NOMO-1 treated with dmso at 0.1 percent for 144 hours (cell line): ENCODE data around the gene TSPAN33.
"Not testable (repeated sequence)": the region's sequence is repeated elsewhere in the genome, so short reads cannot be mapped to it uniquely, and the experiment has no call there.

Experiments used
- DNase-seq: peaks from one replicate; lab custom pipeline; 2025; ENCODE audit not compliant: unreplicated experiment; lab: John Stamatoyannopoulos, UW

The TSPAN33 gene

DNA sequence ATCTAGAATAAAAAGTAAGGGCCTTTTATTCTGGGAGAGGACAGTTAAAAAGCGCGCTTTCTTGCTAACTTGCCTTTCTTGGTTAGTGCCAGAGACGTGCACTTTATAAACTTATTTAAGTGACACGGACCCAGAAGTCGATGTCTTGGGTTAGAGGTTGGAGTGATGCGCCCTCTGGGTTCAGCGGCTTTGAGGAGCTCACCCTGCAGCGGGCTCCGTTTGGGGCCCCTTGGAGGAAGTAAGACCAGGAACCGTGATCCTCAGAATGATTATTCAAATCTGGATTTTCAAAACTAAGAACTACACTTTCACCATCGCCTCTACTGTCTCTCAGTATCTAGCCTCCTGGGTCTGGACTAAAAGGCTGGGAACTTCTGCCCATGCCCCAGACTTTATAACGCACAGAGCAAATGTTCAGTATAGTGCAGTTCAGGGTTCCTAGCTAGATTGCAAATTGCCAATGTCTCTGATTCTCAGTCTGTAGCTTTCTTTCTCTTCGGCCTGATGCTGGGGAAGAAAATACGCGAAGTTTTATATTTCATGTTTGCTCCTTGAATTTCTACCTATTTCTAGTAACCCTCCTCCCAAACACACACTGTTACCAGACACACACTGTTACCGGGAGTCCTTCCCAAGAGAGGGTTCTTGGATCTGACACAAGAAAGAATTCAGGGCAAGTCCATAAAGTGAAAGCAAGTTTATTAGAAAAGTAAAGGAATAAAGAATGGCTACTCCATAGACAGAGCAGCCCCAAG, 25.4 kb downstream of the TSPAN33 start:
- DNase-seq, result peak; percentile 41

DNA sequence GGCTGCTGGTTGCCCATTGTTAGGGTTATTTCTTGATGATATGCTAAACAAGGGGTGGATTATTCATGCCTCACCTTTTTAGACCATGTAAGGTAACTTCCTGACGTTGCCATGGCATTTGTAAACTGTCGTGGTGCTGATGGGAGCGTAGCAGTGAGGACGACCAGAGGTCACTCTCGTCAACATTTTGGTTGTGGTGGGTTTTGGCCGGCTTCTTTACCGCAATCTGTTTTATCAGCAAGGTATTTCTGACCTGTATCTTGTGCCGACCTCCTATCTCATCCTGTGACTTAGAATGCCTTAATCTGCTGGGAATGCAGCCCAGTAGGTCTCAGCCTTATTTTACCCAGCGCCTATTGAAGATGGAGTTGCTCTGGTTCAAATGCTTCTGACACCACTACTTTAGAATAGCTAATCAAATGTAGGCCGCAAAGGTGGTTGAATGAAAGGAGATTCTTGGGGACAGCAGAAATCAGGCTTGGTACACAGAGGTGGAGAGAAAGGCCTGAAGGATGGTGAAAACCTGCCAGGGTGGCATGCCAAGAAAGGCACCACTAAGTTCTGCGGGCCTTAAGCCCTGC, 26.0 kb downstream of the TSPAN33 start:
- no peak for DNase-seq

DNA sequence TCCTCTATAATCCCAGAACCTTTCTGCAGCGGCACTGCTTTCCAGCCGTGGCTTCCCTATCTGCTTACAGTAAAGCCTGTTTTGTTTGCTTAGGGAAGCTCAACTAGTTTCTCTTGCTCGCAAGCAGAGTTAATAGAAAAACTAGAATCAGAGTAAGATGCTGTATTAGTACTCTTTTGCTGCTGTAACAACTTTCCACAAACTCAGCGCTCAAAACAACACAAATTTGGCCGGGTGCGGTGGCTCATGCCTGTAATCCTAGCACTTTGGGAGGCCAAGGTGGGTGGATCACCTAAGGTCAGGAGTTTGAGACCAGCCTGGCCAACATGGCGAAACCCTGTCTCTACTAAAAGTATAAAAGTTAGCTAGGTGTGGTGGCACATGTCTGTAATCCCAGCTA, 29.4 kb downstream of the TSPAN33 start:
- not testable (repeated sequence) for DNase-seq

DNA sequence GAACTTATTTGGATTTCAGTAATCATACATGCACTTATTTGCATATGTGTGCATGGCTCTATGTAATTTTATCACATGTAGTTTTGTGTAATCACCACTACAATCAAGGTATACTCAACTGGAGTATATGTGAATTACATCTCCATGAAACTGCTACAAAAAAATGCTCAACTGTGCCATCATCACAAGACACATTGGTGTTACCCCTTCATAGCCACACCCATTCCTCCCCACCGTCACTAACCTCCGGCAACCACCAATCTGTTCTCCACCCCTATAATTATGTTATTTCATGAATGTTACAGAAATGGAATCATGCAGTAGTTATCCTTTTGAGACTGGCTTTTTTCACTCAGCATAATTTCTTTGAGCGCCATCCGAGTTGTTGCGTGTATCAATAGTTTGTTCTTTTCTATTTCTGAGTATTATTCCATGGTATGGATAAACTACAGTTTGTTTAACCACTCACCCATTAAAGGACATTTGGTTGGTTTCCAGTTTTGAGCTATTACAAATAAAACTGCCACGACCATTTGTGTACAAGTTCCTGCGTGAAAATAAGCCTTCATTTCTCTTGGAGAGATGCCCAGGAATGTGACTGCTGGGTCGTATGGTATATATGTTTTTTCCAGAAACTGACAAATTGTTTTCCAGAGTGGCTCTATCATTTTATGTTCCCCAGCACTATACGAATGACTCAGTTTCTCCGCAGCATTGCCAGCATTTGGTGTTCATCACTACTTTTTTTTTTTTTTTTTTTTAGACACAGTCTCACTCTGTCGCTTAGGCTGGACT, 32.6 kb downstream of the TSPAN33 start:
- DNase-seq, result no peak

DNA sequence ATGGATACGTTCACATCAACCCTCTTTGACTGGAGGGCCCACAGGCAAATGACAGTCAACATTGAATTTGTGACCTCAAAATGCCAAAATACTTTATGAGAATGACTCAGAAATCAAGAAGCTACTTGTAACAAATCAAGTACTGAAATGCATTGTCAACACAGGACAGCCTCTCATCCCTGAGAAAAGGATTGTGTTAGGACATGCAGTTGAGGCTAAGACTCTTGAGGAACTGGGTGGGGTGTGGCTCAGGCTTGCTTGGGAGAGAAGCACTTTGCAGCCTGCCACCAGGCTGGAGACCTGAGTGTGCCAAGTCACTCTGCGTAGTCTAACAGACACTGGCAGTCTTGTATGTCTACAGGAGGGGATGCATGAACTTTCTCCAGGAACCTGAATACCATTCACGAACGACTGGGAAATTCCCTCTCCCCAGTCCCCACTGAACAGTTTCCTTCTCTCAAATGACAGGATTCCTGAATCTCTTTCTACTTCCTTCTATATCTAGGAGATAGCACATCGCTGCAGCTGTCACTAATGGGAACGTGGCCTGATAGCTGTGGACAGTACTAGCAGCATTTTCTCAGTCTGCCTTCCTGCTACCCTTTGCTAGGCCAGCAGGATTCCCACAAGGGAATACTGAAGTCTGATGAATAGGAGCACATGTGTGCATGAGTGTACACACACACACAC, 40.6 kb downstream of the TSPAN33 start:
- no peak for DNase-seq

DNA sequence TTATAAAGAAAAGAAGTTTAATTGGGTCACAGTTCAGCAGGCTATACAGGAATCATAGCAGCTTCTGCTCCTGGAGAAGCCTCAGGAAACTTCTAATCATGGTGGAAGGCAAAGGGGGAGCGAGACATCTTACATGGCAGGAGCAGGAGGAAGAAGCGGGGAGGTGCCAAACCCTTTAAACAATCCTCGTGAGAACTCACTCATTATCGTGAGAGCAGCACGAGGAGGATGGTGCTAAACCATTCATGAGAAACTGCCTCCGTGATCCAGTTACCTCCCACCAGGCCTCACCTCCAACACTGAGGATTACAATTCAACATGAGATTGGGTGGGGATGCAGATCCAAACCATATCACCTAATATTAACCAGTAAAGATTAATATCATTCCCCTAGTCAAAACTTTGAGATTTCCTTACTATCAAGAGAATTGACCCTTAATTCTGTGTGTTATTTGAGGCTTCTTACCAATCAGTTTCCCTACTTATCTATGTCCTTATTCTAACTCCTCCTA, 42.3 kb downstream of the TSPAN33 start:
- no peak for DNase-seq

DNA sequence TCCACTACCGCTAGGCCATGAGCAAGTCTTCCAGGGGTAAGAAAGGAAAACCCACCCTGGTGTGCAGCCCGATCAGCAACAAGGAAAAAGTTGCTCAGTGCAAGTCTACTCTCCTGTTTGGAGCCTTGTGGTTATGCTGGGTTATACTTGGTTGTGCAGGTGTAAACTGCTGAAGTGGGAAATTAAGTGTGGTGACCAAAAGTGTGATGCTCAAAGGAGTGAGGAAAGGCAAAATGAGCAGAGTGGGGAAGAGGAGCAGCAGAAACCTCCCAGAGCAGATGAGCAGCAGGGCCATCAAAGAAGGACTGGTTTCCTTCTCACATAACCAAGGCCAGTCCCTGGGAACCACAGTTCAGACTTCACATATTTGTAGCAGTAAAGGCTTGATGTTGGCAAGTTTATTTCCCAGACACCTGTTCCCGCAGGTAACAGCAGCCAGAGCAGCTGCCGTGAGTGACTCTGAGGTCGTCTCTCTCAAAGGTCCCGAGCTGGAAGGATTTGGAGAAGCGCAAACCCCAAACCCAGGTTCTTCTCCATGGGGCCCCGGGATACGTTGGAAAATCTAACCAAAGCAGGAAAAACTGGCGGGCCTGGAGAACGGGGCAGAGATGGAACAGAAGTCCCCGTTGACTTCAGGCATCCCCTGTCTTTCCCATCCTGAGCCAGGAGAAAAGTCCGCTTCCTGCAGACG, 43.3 kb downstream of the TSPAN33 start:
- no peak for DNase-seq

DNA sequence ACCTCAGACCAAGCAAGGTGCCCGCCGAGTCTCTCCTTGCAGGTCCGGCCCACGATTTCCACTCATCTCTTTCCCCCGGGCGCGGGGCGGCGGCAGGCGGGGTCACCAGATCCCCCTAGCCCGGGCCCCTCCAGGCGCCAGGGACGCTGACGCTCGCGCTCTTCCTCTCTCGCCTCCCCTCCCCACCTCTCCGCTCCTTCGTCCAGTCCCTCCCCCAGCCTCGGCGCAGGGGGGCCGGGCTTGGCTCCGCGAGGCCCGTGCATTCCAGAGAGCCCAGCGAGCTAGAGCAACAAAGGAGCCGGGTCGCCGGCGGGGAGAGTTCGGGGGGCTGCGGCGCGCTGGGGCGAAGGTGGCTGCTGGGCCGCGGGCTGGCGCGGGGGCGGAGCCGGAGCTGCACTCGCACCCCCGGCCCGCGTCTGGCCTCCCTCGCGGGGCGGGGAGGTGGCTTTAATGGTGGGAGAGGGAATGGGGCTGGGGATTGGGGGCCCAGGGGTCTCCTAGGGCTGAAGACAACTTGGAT, 43.9 kb downstream of the TSPAN33 start, which contains the start of gene SMO:
SMO (plus strand) TSS at position 262 of the 520 bp plus-strand sequence. CDS start 519 bp downstream, outside the sequence.
- DNase-seq, result no peak

DNA sequence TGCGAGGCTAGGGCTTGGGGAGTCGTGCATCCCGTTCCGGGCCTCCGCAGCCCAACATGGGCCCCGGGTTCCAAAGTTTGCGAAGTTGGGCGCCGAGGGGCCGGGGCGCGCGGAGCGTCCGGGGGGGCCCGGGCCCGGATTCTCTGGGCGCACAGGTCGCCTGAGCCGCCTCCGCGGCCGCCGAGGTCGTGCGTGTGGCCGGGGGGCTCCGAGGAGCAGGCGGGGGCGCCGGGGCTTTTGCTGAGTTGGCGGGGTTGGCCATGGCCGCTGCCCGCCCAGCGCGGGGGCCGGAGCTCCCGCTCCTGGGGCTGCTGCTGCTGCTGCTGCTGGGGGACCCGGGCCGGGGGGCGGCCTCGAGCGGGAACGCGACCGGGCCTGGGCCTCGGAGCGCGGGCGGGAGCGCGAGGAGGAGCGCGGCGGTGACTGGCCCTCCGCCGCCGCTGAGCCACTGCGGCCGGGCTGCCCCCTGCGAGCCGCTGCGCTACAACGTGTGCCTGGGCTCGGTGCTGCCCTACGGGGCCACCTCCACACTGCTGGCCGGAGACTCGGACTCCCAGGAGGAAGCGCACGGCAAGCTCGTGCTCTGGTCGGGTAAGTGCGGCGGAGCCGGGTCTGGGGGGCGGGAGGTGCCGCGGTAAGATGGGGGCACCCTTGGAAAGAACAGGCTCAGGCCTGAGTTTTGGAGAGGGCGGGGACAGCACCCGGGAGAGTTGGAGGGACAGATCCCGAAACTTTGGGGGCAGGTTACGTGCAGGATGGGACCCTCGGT, 44.6 kb downstream of the TSPAN33 start:
- DNase-seq, result no peak

DNA sequence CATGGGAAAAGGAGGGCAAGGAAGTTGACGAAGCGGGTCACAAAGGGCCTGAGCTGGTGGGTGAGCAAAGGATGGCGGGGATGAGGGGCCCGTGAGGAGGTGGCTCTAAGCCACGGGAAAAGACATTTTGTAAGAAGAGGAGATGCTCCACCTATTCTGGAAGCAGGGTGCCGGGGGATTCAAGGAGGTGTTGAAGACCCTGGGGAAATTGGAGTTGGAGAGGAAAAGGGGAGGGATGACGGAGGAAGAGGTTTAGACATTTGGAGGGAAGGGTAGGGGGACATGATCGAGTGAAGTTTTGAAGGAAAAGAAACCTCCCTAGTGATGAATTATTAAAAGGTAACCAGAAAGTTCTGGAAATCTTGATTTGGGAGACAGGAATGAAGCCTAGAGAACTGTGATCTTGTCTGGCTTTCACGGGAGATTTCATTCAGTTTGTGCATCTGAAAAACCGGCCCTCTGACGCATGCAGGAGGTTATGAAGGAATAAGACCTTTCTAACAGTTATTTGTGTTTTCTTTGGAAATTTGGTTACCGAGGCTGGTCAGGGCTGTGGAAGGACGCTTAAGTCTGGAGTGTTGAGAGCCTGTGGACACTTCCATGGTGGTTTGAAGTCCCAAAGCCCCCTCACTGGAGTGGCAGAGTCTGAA, 45.3 kb downstream of the TSPAN33 start:
- no peak for DNase-seq

DNA sequence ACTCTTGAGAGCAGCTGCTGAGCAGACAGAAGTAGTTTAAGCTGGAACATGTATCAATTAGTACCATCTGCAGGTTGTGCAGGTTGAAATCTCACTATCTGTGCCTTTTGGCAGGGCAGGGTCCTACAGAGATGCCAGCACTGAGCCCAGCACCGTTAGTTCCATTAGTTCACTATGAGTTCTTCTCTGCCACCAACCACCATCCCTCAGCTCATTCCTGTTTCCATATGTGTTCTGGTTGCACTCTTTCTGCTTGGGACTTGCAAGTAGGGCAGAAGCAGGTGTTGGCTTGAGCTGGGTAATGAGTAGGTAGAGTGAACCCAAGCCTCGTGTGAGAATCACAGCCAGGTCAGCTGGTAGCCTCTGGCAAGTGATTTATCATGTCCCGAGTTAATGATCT, 46.8 kb downstream of the TSPAN33 start:
- DNase-seq, result no peak

DNA sequence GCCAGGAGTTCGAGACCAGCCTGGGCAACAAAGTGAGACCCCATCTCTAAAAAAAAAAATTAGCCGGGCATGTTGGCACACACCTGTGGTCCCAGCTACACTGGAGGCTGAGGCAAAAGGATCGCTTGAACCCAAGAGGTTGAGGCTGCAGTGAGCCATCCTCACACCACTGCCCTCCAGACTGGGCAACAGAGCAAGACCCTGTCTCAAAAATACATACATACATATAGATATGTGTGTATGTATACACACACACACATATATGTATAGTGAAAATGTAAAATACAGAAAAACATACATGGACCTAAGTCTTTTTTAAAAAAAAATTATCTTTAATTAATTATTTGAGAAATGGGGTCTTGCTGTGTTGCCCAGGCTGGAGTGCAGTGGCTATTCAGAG, 49.4 kb downstream of the TSPAN33 start:
- no peak for DNase-seq

DNA sequence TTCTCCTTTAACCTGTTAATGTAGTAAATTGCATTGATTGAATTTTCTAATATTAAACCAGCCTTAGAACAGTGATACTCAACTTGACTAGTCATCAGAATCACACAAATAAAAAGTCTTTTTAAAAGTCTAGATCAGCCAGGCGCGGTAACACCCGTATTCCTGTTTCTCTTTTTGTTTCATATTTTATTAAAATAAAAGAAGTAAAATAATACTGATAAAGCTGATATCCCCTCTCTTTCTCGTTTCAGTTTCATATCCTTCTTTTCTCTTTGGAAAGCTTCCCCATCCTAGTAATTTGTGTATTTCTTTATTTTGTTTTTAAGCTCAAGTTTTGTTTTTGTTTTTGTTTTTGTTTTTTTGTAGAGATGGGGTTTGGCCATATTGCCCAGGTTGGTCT, 53.3 kb downstream of the TSPAN33 start:
- DNase-seq, result no peak

DNA sequence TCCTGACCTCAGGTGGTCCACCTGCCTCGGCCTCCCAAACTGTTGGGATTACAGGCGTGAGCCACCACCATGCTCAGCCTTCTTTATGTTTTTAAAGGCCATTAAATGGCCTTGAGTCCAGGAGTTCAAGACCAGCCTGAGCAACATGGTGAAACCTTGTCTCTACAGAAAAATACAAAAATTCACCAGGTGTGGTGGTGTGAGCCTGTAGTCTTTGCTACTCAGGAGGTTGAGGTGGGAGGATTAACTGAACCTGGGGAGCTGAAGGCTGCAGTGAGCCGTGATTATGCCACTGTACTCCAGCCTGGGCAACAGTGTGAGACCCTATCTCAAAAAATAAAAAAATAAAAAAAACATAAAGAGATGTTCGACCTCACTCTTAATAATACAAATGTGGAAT, 54.9 kb downstream of the TSPAN33 start:
- DNase-seq, result no peak

DNA sequence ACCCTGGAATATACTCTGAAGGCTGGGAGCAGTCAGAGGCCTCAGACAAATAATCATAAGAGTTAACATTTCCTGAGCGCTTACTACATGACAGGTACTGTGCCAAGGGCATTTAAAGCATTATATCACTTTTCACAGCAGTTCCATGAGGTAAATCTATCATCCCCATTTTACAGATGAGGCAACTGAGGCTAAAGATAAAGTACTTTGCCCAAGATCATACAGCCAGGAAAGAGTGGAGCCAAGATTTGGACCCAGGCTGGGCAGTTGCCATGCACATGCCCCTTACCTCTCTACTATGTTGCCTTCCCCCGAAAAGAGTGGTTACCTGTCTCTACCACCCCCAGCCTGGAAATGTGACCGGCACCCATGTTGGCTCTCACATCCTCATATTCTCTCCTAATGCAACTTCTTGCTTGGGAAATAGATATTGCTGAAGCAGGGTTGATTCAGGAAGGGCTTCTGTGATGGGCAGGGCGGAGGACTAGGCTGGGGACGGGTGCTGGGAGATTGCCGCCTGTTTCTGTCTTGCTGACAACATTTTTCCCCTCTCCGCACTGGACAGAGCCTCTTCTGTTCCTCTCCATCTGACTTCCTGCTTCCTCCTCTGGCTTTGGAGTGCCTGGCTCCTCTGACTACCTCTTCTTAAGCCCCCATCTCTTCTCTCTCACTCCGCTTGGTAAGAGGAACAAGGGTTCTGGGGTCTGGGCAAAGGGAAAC, 57.7 kb downstream of the TSPAN33 start:
- DNase-seq, result no peak

DNA sequence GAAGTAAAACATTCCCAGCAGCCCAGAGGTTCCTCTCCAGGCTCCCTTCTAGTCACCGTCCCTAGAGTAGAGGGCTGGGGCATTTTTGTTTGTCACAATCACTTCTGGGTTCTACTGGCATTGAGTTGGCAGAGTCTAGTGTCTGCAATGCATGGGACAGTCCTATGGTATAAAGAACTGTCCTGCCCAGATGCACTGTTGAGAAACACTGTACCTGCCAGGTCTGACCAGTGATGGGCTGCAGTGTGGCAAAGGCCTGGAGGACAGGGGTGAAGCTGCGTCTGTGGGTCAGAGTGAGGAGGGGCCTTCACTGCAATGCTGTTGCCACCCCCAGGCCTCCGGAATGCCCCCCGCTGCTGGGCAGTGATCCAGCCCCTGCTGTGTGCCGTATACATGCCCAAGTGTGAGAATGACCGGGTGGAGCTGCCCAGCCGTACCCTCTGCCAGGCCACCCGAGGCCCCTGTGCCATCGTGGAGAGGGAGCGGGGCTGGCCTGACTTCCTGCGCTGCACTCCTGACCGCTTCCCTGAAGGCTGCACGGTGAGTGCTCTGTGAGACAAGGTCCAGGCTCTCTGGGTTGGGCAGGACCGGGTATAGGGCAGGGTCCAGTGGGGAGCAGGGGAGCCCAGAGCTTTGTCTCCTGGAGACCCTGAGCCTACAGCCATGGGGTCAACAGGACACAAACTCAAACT, 58.7 kb downstream of the TSPAN33 start:
- no peak for DNase-seq

DNA sequence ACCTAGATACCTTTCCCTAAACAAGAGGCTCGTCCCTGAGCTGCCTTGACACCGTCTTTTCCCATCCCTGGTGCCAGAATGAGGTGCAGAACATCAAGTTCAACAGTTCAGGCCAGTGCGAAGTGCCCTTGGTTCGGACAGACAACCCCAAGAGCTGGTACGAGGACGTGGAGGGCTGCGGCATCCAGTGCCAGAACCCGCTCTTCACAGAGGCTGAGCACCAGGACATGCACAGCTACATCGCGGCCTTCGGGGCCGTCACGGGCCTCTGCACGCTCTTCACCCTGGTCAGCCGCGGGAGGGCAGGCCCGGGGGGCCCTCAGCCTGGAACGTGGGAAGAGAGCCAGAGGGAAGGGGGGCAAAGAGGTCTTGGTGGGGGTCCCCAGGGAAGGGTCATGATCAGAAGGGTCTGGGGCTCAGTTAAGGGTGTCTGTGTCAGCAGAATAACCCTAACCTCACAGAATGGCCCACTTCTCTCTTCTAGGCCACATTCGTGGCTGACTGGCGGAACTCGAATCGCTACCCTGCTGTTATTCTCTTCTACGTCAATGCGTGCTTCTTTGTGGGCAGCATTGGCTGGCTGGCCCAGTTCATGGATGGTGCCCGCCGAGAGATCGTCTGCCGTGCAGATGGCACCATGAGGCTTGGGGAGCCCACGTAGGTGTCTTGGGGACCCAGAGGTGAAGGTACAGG, 60.8 kb downstream of the TSPAN33 start:
- no peak for DNase-seq
